ENCODE data around the gene CBX4. TPM values are rescaled to one million over a fixed set of nuclear protein-coding genes. Genes with fewer than 3 reads are reported as not detected.
A peak's percentile ranks its signal among the peaks of the same experiment; 100 is the strongest.

CBX4 gene
- polyA plus RNA-seq, 1 donor from 2014 or later, result 31.9 TPM

DNA sequence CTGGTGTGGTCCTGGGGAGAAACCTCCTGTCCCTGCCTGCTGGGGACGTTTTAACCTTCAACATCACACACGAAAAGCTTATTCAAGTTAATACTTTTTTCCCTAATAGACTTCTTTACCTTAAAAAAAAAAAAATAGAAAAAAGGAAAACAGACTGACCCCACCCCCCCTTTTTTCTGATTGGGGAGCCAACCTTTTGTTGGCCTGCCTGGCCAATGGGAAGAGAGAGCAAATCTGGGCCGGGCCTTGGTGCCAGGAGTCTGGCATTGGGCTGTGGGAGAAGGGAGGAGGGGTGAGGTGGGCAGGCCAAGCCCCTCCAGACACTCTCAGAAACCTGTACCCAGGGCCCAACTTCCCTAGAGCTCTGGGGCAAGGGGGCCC is 45.3 kb downstream of the CBX4 start:
- H3K36me3 ChIP-seq (ENCODE audit: insufficient read depth, low read length), result no peaks in the 10 kb centered on the region
- no peak overlapping the region for H2AFZ ChIP-seq (ENCODE audit: low read depth, low read length)
- H3K9ac ChIP-seq (ENCODE audit: low read length), result peak overlapping the region; percentile 47
- no peaks in the 10 kb centered on the region for H3K9me2 ChIP-seq (ENCODE audit: insufficient read depth, low read length)
- H3K27ac ChIP-seq (ENCODE audit: low read length), result no peak overlapping the region
- peaks cover 67% of the 10 kb centered on the region for H3K27me3 ChIP-seq (ENCODE audit: insufficient read depth, low read depth, low read length)
- TF ChIP-seq, protein P1, sequence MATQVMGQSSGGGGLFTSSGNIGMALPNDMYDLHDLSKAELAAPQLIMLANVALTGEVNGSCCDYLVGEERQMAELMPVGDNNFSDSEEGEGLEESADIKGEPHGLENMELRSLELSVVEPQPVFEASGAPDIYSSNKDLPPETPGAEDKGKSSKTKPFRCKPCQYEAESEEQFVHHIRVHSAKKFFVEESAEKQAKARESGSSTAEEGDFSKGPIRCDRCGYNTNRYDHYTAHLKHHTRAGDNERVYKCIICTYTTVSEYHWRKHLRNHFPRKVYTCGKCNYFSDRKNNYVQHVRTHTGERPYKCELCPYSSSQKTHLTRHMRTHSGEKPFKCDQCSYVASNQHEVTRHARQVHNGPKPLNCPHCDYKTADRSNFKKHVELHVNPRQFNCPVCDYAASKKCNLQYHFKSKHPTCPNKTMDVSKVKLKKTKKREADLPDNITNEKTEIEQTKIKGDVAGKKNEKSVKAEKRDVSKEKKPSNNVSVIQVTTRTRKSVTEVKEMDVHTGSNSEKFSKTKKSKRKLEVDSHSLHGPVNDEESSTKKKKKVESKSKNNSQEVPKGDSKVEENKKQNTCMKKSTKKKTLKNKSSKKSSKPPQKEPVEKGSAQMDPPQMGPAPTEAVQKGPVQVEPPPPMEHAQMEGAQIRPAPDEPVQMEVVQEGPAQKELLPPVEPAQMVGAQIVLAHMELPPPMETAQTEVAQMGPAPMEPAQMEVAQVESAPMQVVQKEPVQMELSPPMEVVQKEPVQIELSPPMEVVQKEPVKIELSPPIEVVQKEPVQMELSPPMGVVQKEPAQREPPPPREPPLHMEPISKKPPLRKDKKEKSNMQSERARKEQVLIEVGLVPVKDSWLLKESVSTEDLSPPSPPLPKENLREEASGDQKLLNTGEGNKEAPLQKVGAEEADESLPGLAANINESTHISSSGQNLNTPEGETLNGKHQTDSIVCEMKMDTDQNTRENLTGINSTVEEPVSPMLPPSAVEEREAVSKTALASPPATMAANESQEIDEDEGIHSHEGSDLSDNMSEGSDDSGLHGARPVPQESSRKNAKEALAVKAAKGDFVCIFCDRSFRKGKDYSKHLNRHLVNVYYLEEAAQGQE (IDR thresholded peaks at IDR 0.05; ENCODE audit: borderline replicate concordance), result no peak
- TF ChIP-seq POLR2AphosphoS5 (IDR thresholded peaks at IDR 0.05) (no peak), TAF1 (IDR thresholded peaks at IDR 0.05; ENCODE audit: low read depth) (no peak), RAD21 (conservative IDR thresholded peaks at IDR 0.05) (no peak), SMC3 (conservative IDR thresholded peaks at IDR 0.05; ENCODE audit: poor library complexity) (no peak), EP300 (conservative IDR thresholded peaks at IDR 0.05; ENCODE audit: poor library complexity, severe bottlenecking) (no peak), MXI1 (conservative IDR thresholded peaks at IDR 0.05; ENCODE audit: poor library complexity, severe bottlenecking) (no peak), EZH2 (IDR thresholded peaks at IDR 0.05; ENCODE audit: borderline replicate concordance, insufficient read depth, low read length, poor library complexity, severe bottlenecking) (no peak)
- TF ChIP-seq, protein P2, sequence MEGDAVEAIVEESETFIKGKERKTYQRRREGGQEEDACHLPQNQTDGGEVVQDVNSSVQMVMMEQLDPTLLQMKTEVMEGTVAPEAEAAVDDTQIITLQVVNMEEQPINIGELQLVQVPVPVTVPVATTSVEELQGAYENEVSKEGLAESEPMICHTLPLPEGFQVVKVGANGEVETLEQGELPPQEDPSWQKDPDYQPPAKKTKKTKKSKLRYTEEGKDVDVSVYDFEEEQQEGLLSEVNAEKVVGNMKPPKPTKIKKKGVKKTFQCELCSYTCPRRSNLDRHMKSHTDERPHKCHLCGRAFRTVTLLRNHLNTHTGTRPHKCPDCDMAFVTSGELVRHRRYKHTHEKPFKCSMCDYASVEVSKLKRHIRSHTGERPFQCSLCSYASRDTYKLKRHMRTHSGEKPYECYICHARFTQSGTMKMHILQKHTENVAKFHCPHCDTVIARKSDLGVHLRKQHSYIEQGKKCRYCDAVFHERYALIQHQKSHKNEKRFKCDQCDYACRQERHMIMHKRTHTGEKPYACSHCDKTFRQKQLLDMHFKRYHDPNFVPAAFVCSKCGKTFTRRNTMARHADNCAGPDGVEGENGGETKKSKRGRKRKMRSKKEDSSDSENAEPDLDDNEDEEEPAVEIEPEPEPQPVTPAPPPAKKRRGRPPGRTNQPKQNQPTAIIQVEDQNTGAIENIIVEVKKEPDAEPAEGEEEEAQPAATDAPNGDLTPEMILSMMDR (IDR thresholded peaks at IDR 0.05; ENCODE audit: poor library complexity, severe bottlenecking), result no peak
- peak overlapping the region; percentile 63 for H3K4me3 ChIP-seq (ENCODE audit: low read length)
- H3K79me2 ChIP-seq (replicated peaks; ENCODE audit: insufficient read depth, low read length), result peaks cover 30% of the 10 kb centered on the region
- H3K4me2 ChIP-seq (ENCODE audit: low read length), result peak overlapping the region; percentile 62
- H4K20me1 ChIP-seq (ENCODE audit: insufficient read depth), result peaks cover 26% of the 10 kb centered on the region
- peaks cover 7% of the 10 kb centered on the region for H3F3A ChIP-seq (ENCODE audit: insufficient read depth, low read length, poor library complexity, severe bottlenecking)
- H3K9me3 ChIP-seq (ENCODE audit: low read length), result no peaks in the 10 kb centered on the region

DNA sequence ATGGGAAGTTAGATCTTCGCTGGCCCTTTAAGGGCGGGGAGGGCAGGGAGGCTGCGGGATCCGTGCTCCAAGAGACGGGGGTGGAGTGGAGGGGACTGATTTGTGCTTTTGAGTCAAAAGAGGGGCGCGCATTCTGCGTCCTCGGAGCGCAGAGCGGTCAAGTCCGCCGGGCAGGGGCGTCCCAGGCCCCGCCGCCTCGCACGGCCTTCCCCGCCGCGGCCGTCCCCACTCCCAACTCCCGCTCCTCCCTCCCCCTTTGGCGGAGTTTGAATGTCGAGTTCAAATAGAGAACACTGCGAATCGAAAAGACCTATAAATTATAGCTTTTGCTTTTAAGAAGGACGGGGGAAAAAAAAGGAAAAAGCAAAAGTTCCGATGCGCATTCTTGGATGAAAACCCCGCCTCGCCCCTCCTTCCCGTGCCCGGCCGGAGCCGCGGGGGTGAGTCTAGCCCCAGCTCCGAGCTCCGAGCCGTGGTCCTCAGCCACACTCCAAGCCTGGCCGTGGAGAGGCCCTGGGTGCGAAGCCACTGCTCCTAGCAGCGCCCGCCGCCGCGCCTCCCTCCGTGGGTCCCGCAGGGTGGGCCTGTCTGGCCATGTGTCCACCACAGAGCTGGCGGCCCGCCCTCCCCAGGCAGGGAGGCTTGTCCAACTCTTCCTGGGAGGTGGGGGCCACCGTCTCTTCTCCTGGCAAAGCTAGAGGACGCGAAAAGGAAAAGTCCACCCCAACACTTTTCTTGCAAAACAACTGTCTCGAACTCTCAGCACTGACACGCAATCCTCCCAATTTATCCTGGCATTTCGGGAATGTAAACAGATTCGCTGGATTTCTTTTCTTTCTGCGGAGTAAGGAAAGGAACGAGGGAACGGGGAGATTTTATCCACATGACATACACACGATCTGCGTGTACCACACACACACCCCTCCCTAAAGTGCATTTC is 46.0 kb downstream of the CBX4 start:
- TF ChIP-seq TAF1 (IDR thresholded peaks at IDR 0.05; ENCODE audit: low read depth), result no peak
- TF ChIP-seq POLR2AphosphoS5 (IDR thresholded peaks at IDR 0.05), result no peak
- TF ChIP-seq SMC3 (conservative IDR thresholded peaks at IDR 0.05; ENCODE audit: poor library complexity), result no peak
- no peak for TF ChIP-seq EZH2 (IDR thresholded peaks at IDR 0.05; ENCODE audit: borderline replicate concordance, insufficient read depth, low read length, poor library complexity, severe bottlenecking)
- TF ChIP-seq EP300 (conservative IDR thresholded peaks at IDR 0.05; ENCODE audit: poor library complexity, severe bottlenecking), result no peak
- TF ChIP-seq, protein P1 (IDR thresholded peaks at IDR 0.05; ENCODE audit: borderline replicate concordance), result no peak
- no peak for TF ChIP-seq RAD21 (conservative IDR thresholded peaks at IDR 0.05)
- no peak for TF ChIP-seq MXI1 (conservative IDR thresholded peaks at IDR 0.05; ENCODE audit: poor library complexity, severe bottlenecking)
- TF ChIP-seq, protein P2 (IDR thresholded peaks at IDR 0.05; ENCODE audit: poor library complexity, severe bottlenecking), result no peak
- peaks cover 62% of the 10 kb centered on the region for H3K27me3 ChIP-seq (ENCODE audit: insufficient read depth, low read depth, low read length)
- H3K79me2 ChIP-seq (replicated peaks; ENCODE audit: insufficient read depth, low read length), result peaks cover 30% of the 10 kb centered on the region
- no peaks in the 10 kb centered on the region for H3K9me3 ChIP-seq (ENCODE audit: low read length)
- H3K4me3 ChIP-seq (ENCODE audit: low read length), result peak overlapping the region; percentile 63
- peak overlapping the region; percentile 62 for H3K4me2 ChIP-seq (ENCODE audit: low read length)
- H3K9ac ChIP-seq (ENCODE audit: low read length), result peak overlapping the region; percentile 47
- peaks cover 9% of the 10 kb centered on the region for H3F3A ChIP-seq (ENCODE audit: insufficient read depth, low read length, poor library complexity, severe bottlenecking)
- H3K27ac ChIP-seq (ENCODE audit: low read length), result no peak overlapping the region
- H3K9me2 ChIP-seq (ENCODE audit: insufficient read depth, low read length), result no peaks in the 10 kb centered on the region
- H2AFZ ChIP-seq (ENCODE audit: low read depth, low read length), result no peak overlapping the region
- H3K36me3 ChIP-seq (ENCODE audit: insufficient read depth, low read length), result no peaks in the 10 kb centered on the region
- H4K20me1 ChIP-seq (ENCODE audit: insufficient read depth), result peaks cover 26% of the 10 kb centered on the region
